B cell (primary cell): ENCODE results near the gene TLK1.

ENCODE experiments used
- EZH2 ChIP-seq: IDR thresholded peaks from 2 replicates; pipeline ENCODE4 v1.6.1; 2012; ENCODE audit warnings: borderline replicate concordance, low read depth, mild to moderate bottlenecking, moderate library complexity, low read length; ENCODE audit not compliant: insufficient read depth, poor library complexity, severe bottlenecking
- TF ChIP-seq, protein P1 (sequence below): fragments of 200-600 bp; IDR thresholded peaks from one replicate; pipeline ENCODE4 v1.8.0; 2022; ENCODE audit warnings: antibody characterized with exemption, mild to moderate bottlenecking

GRCh38 chr2:171158790-171159371 is 1.8 kb downstream of the TLK1 start:
- TF ChIP-seq, protein P1, sequence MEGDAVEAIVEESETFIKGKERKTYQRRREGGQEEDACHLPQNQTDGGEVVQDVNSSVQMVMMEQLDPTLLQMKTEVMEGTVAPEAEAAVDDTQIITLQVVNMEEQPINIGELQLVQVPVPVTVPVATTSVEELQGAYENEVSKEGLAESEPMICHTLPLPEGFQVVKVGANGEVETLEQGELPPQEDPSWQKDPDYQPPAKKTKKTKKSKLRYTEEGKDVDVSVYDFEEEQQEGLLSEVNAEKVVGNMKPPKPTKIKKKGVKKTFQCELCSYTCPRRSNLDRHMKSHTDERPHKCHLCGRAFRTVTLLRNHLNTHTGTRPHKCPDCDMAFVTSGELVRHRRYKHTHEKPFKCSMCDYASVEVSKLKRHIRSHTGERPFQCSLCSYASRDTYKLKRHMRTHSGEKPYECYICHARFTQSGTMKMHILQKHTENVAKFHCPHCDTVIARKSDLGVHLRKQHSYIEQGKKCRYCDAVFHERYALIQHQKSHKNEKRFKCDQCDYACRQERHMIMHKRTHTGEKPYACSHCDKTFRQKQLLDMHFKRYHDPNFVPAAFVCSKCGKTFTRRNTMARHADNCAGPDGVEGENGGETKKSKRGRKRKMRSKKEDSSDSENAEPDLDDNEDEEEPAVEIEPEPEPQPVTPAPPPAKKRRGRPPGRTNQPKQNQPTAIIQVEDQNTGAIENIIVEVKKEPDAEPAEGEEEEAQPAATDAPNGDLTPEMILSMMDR: no peak
- no peak for TF ChIP-seq EZH2
